ENCODE measurements around the gene SLC24A4. TPM values are rescaled to one million over a fixed set of nuclear protein-coding genes. Genes with fewer than 3 reads are reported as not detected.

Gene SLC24A4, protein sequence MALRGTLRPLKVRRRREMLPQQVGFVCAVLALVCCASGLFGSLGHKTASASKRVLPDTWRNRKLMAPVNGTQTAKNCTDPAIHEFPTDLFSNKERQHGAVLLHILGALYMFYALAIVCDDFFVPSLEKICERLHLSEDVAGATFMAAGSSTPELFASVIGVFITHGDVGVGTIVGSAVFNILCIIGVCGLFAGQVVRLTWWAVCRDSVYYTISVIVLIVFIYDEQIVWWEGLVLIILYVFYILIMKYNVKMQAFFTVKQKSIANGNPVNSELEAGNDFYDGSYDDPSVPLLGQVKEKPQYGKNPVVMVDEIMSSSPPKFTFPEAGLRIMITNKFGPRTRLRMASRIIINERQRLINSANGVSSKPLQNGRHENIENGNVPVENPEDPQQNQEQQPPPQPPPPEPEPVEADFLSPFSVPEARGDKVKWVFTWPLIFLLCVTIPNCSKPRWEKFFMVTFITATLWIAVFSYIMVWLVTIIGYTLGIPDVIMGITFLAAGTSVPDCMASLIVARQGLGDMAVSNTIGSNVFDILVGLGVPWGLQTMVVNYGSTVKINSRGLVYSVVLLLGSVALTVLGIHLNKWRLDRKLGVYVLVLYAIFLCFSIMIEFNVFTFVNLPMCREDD
- 0.13 TPM for polyA plus RNA-seq (2013, experiment 1 of 2; ENCODE audit: insufficient read length)
- 0.02 TPM for polyA plus RNA-seq (2013, experiment 2 of 2; ENCODE audit: insufficient read length)

DNA sequence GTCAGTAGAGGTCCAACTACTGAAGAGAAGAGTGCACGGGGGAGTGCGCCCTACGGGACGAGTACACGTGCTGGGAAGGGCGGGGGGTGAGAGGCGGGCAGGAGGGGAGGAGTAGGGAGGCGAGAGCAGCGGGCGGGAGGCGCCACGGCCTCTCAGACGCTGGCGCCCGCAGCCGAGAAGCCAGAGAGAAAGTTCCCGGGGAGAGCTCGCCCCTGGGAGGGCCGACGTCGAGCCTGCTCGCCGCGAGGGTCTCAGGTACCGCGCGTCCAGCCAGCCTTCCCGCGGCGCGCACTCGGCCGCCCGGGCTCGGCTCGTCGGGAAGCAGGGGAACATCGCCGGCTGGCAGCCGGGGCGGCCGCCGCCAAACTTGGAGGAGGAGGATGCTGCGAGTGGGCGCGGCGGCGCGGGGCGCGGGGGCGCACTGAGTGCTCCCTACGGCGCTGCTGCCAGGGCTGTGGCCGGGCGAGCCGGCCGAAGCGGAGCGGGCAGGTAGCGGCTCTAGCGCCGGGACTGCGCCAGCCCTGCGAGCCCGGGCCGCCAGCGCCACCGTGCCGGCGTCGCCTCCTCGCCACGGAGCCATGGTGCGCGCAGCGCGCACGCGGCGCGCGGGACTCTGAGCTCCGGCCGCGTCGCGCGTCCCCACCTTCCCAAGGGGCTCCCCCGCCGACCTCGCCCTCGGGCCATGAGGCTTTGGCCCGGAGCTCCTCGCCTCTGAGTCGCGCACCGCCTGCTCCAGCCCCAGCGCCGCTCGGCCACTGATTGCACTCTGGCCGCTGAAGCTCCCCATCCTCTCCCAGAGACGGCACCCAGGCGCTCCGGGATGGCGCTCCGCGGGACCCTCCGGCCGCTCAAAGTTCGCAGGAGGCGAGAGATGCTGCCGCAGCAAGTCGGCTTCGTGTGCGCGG lies at the start of gene SLC24A4:
Gene SLC24A4, plus strand, starts transcription at position 155 of the 905 bp plus-strand sequence. Its CDS starts 666 bp downstream, at position 821.
- peak; percentile 8 for DNase-seq

DNA sequence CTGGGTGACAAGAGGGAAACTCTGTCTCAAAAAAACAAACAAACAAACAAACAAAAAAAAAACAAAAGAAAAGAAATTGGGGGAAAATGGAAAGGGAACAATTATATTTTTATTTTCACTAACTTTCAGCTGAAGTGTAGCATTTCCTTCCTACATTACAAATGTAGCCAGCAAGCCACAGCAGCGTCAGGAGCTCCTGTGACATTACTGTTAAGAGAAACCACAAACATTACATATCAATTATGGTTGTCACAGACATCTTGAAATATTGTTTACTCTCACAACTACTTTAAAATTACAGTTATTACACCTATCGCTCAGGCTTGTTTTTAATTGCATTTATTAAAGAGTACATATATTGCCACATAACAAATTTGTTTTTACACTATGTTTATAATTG lies 49.8 kb upstream of the SLC24A4 start:
- DNase-seq: no peak

DNA sequence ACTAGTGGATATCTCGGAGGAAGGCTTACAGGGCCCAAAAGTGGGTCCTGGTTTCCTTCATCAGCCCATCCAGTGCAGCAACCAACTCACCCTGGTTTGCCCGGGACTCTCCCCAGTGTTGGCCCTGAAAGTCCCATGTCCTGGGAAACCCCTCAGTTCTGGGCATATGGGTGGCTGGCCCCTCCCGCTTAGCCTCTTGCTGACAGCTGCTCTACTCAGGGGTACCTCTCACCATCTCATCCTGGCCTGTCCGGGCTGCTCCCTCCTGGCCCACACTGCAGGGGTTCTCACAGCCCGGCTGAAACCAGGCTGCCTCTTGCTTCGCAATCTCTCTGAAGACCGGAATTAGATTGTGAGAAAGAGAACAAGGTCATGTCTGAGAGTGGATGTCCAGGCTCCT lies 48.9 kb upstream of the SLC24A4 start:
- DNase-seq: no peak

DNA sequence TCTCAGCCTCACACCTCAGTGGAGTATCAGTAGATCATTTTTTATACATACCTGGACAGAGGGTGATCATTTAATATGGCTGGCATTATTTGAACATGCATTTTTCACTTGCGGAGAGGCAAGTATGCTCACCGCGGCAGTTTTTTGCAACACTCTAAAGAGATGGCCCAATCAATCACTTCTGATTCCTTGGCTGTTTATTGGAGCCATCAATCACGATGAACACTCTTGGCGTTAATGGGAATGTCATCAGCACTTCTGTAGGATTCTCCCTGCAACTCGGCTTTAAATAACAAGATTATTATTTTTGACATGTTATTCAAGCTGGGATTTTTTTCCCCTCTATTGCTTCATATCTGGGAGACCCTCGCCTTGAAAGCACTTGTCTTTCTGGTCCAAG lies 46.9 kb upstream of the SLC24A4 start:
- no peak for DNase-seq

DNA sequence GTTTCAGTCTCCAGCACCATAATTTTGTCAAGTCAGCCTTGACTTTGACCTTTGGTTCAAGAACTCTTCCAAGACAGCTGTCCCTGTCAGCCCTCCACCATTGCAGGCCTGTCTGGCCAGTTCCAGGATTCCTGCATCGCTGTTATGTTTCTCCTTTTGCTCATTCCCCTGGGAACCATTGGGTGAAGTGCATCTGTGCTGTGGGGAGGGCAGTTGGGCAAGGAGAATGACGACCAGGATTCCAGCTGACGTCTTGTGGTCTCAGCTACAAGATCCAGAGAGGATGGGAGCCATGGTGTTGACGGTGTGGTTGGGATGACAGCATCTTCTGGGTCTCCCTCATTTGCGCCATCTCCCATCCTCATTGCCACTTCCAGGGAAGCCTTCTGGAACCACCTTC lies 45.9 kb upstream of the SLC24A4 start:
- no peak for DNase-seq

DNA sequence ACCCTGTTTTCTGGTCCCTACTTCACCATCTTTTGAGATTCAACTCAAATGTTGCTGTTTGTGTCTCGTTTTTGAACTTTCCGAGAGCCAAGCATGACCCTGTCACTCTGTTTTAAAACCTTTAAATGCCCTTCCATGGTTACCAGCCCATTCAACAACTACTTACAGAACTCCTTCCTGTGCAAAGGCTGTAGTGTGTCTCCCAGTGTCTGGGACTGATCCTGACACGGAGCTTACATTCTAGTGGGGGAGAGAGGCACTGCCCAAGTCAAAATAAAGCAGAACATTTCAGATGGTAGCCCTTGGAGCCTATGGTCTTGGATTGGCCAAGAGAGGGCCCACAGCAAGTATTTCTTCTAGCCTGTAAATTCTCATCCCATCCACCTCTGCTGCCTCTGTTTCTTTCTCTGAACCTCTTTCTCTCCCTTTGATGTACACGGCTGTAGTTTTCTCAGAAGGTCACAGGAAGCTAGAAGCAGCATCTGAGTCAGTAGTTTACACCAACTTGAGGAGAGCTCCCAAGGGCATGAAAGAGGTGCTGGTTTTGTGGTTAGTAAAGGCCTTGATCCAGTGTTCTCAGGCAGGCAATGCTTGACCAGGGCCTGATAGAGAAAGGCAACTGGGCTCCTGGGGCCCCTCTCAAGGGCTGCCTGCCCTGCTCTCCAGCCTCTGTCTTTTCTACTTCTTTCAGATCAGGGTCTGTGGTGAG lies 42.3 kb upstream of the SLC24A4 start:
- no peak for DNase-seq

DNA sequence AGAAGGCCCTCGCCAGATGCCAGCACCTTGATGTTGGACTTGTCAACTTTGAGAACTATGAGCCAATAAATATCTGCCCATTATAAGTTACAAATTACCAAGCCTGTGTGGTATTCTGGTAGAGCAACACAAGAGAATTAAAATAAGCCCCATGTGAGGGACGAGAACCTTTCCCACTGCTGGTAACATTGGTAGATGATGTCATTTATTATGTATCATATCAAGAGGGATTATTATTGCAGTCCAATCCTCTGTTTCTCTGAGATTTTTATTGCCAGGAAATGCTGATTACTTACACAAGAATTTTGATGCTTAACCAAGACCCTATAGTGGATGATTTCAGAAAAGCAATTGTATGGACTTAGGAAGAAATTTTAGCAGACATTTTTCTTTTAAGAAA lies 40.3 kb upstream of the SLC24A4 start:
- peak; percentile 12 for DNase-seq

DNA sequence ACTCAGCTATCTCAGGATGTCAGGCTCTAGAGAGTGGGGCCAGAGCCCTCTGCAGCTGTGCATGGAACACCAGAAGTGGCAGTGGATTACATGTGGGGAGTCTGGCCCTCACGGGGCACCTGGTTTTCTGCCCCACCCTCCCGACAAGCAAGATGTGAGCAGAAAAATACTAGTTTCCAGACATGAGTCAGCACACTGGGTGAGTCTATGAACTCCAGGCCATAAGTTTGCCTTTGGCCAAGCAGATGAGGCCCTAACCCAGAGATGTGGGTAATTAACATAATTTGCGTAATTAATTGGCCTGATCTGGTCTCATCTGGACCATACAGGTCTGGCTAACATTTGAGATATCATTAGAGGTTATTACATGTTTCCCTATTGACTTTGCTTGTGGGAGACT lies 37.7 kb upstream of the SLC24A4 start:
- DNase-seq: no peak

DNA sequence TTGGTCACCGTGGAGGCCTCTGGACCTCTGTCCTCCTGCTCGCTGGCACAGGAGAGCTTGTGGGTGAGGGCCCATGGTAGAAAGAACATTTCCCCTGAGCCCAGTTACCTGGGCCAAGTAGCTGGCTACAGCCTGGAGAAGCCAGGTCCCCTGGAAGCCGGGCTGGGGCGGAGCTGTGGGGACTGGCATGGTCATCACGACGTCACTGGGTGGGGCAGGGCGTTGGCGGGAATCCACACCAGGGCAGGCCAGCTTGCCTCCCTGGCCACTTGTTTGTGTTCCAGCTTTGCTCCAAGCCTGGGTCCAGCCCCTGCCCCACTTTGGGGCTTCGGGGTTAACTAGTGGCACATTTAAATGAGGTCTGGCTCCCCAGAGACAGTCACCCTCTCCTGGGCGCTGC lies 35.0 kb upstream of the SLC24A4 start:
- DNase-seq: no peak

DNA sequence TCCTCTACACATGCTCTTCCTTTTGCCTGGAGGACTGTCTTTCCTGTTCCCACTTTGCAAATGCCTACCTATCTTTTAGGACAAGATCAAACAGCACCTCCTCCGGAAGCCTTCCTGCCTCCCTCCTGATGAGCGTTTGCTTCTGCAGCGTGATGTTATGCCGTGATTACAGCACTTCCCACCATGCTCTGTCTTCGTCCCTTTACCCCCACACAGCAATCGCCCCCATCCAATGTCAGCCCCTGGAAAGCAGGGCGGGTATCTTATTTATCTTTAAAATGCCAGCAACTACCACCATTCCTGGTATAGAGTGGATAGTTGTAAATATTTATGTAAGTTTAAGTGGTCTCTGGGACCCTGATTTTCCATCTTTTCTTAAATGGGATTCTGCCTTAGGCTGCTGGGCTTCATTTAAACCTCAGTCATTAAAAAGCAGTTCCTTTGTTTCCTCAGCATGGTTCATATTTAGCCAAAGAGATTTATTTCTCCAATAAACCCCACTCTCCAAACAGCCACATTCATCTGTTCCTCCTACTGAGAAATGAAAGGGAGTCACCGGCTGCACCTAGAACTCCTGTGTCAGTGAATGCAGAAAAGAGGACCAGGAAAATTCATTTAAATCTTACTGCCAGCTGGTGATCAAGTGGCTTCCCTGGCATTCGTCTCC lies 33.8 kb upstream of the SLC24A4 start:
- no peak for DNase-seq

DNA sequence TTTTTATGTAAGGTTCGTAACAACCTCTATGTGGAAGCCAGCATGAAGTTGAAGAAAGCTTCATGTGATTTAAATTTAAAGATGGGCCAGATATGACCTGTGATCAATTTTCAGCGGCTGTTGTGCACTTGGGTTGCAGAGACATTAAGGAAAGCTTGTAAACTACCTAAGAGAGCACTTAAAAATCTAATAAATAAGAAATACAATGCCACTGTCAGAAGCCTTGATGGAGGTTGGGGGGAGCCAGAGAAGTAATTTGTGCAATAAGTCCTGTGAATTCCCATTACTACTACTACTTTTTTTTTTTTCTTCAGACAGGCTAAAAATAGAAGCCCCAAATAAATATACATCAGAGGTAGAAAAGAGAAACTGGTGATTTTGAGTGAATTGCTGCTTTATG lies 30.3 kb upstream of the SLC24A4 start:
- DNase-seq: no peak

DNA sequence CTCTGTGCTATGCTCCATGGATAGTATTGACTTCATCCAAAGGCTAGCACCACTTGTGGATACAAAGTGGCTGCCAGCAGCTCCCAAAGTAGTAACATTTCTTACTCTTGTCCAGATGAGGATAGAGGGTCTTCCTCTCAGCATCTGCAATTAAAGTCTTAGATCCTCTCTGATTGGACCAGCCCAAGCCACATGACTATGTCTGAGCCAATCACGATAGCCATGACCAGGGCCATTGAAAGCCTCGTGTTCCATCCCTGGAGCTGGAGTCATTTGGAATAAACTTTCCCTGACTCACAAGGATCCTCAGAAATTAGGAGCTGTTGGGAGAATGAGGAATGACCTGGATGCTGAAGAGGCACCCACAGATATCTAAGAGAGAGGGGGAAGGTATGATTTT lies 28.5 kb upstream of the SLC24A4 start:
- DNase-seq: no peak

DNA sequence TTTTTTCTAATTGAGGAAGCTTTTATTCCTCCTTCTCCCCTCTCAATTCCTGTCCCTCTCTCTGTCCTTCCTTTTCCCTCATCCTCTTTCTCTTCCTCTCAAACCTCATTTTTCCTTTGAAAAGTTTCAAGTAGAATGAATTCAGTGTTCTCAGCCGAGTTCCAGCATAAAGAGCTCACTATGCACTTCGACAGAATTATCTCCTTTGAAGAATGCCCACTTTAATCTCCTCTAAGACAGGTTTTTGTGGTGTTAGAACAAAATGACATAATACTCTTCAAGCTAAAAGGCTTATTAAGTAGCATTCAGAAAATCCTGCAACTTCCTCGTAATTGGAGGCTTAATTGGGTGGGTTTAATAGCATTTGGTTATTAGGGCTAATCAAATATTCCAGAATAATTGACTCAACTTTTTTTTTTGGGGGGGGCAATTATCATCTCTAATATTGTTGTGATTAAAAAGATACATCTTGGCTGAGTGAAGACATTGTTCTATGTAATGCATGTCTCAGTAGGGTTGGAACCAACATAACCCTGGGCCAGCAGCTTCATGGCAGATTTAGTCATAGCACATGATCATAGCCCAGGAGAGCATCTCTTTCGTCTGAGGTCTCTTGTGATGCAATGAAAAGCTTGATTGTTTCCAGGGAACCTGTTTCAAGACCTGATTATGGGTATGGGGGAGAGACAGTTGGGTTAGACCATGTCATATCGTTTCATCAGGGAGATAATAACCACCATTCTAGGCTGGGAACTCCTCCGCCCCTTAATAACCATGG lies 25.0 kb upstream of the SLC24A4 start:
- DNase-seq: no peak

DNA sequence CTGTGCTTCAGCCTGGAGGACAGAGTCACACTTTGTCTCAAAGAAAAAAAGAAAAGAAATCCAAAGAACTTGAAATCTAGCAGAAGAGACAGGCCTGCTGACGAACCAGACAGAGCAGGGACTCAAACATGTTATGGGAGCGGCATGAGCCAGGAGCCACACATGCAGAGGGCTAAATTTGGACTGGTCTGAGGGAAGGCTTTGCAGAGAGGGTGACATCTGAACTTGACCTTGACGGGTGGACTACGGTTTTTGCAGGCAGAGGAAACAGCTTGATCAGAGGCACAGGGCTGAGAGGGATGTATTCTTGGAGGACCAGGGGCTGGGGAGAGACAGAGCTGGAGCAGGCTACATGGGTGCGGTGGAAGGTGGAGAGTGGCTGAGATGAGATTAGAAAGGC lies 20.5 kb upstream of the SLC24A4 start:
- DNase-seq: no peak

DNA sequence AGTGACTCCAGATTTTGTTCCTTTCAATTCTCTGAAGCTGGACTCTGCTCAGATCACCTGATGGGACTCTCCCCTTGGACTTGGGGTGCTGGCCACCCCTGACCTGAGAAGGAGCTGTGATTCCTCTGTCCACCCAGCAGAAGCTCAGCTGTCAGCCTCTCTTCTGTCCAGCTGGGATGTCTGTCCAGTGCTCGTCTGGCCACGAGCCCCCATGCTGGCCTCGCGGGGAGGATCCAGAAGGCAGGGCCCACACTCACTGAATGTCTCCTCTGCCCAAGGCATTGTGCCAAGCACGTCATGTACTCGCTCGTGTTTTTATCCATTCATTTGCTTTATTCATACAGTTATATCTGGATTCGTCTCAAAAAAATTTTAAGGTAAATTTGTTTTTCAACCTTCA lies 14.2 kb upstream of the SLC24A4 start:
- no peak for DNase-seq

DNA sequence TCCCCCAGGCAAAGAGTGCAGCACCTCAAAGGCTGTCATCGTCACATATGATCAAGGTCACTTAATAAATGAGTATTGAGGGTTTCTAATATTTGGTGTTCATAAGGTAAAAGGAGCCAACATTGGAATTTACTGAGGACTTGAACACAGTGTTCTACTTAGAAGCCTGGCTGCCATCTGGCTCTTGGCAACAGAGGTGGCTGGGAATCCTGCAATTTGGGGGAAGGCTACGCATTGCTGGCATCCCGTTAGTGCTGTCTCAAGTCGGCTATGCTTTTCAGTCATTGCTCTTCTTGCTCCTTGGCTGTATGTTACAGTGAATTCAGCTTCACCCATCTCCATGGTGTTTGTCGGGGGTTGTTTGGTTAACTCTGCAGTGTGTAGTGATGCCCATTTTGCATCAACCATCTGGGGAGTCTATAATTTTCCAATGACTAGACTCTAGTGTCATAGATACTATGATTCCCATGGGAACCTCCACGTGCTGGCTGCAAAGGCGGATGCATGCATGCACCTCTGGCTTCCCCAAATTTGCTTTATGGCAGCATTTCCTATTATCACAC lies 12.9 kb upstream of the SLC24A4 start:
- DNase-seq: no peak

DNA sequence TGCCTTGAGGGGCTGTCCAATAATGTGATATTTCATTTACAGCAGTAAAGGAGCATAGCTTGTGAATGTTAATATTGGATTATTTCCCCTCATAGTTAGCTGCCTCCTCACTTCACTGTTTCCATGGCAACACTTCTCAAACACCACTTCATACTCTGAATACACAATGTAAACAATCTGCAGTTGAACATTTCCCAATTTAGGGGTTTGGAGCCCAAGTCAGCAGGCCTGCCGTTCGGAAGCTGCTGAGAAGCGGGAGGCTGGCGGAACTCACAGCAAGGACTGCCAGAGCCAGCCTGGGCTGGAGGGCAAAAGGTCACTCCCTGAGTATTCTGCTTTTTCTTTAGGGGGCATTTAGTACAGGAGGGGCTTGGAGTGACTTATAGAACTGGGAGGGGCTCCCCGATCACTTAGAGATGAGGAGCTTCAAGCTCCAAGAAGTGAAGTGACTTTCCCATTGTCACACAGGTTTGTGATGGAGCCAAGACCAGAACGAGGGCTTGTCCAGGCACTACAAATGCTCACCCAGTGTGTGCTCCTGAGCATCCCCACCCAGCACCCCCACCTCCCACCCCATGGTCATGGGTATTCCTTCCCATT lies 12.1 kb upstream of the SLC24A4 start:
- no peak for DNase-seq

DNA sequence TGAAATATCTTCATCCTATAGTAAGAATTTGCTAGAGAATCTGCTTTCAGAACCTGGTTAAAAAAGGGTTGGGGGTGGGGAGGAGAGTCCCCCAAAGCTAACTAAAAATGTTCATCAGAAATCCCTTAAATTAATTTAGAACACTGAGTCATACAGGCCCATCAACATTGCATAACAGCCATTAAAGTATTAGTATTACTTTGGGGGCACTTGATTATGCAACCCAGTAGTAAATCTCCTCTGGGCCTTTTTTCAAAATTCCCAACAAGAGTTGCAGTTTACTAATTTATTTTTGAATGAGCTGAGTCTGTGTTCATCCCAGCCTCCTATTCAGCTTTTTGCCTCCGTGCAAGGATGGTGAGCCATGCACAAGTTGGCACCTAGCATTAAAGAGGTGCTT lies 8.8 kb upstream of the SLC24A4 start:
- DNase-seq: no peak

DNA sequence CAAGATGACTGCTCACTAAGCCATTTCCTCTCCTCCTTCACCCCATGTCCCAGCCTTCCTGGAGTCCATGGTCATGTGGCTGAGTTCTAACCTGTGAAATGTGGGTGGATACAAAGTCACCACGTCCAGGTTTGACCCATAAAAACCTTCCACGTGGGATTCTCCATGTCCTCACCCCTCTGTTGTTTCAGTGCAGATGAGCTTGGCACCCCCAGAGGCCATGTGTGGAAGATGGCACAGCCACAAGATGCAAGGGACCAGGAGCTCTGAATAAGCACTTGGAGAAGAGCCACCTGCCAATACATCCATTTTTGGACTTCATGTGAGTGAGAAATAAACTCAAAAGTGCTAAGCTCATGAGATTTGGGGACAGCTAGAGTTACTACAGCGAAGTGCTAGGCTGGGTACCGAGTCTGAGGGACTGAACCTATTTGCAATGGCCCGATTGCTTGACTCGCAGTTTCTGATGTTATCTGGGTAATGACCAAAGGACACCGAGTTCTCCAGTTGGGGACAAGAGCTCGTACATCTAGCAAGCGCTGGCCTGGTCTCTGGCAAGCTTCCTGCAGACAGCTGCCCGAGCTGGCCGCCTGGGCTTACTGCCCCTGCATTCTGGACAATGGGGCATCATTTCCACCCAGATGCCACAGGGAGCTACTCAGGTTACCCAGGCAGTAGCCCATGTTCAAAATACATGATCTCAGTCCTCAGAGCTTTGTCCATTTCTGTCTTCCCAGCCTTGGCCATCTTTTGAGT lies 7.7 kb upstream of the SLC24A4 start:
- no peak for DNase-seq

DNA sequence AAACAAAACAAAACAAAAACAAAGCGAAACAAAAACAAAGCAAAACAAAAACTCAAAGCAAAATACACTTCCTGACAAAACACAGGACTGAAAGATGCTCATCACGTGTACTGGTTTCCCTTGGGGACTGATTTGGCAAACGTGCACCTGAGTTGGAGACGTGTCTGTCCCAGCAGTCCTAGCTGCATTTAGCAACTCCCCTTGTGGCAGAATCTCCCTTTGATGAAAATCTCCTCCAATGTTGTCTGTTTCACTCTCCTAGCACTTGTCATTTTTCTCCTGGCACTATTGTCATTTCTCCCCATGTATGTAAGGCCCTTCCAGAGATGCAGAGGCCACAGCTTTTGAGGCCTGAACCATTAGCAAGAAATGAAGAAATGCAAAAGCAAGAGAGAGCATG lies 6.8 kb upstream of the SLC24A4 start:
- DNase-seq: no peak

Measured in fibroblast of skin of back (primary cell).